H9 (cell line): ENCODE measurements around the gene SLC9A7. TPM values are rescaled to one million over a fixed set of nuclear protein-coding genes. Genes with fewer than 3 reads are reported as not detected.

ENCODE experiments used
- DNase-seq: peaks from one replicate; pipeline ENCODE4 v3.0.0-alpha.2; 2017
- H2AFZ ChIP-seq: one replicate; pipeline ENCODE4 v1.6.1; 2013; ENCODE audit warnings: mild to moderate bottlenecking, low read length, control low read depth, moderate library complexity
- H2AK5ac ChIP-seq: 2 replicates; pipeline ENCODE4 v1.6.1; 2013; ENCODE audit warnings: low read length, control low read depth, mixed read lengths; ENCODE audit not compliant: insufficient read length
- H2BK120ac ChIP-seq: one replicate; pipeline ENCODE4 v1.6.1; 2013; ENCODE audit warnings: low read depth, mild to moderate bottlenecking, low read length, control low read depth, inconsistent platforms; ENCODE audit not compliant: poor library complexity, severe bottlenecking
- H2BK12ac ChIP-seq: 2 replicates; pipeline ENCODE4 v1.6.1; 2013; ENCODE audit warnings: low read length, control low read depth, mixed read lengths, low read depth; ENCODE audit not compliant: insufficient read length
- H2BK15ac ChIP-seq: 2 replicates; pipeline ENCODE4 v1.6.1; 2013; ENCODE audit warnings: low read depth, low read length, control low read depth
- H2BK20ac ChIP-seq: one replicate; pipeline ENCODE4 v1.6.1; 2013; ENCODE audit warnings: low read depth, mild to moderate bottlenecking, low read length, control low read depth, inconsistent platforms; ENCODE audit not compliant: poor library complexity, severe bottlenecking
- H2BK5ac ChIP-seq: 2 replicates; pipeline ENCODE4 v1.6.1; 2013; ENCODE audit warnings: low read length, control low read depth, mixed read lengths; ENCODE audit not compliant: insufficient read length
- H3K14ac ChIP-seq: 2 replicates; pipeline ENCODE4 v1.6.1; 2013; ENCODE audit warnings: low read length, control low read depth; ENCODE audit not compliant: insufficient read depth
- H3K18ac ChIP-seq: 2 replicates; pipeline ENCODE4 v1.6.1; 2013; ENCODE audit warnings: low read depth, mild to moderate bottlenecking, mixed read lengths, low read length, control low read depth; ENCODE audit not compliant: insufficient read length
- H3K23ac ChIP-seq: 2 replicates; pipeline ENCODE4 v1.6.1; 2013; ENCODE audit warnings: low read length, control low read depth, mixed read lengths, low read depth; ENCODE audit not compliant: insufficient read length
- H3K23me2 ChIP-seq: 2 replicates; pipeline ENCODE4 v1.6.1; 2013; ENCODE audit warnings: low read depth, mild to moderate bottlenecking, mixed read lengths, low read length, control low read depth; ENCODE audit not compliant: insufficient read length, poor library complexity, severe bottlenecking
- H3K27ac ChIP-seq: 2 replicates; pipeline ENCODE4 v1.5.1; 2013; ENCODE audit warnings: low read length, control low read depth, mixed read lengths, low read depth; ENCODE audit not compliant: insufficient read length
- H3K27me3 ChIP-seq: 2 replicates; pipeline ENCODE4 v1.6.1; 2013; ENCODE audit warnings: low read length, control low read depth, inconsistent platforms; ENCODE audit not compliant: insufficient read depth
- H3K4ac ChIP-seq: 2 replicates; pipeline ENCODE4 v1.6.1; 2013; ENCODE audit warnings: low read depth, mild to moderate bottlenecking, control low read depth, inconsistent platforms, low read length, moderate library complexity
- H3K4me1 ChIP-seq: 2 replicates; pipeline ENCODE4 v1.6.1; 2013; ENCODE audit warnings: low read length, control low read depth, inconsistent platforms; ENCODE audit not compliant: insufficient read depth
- H3K4me2 ChIP-seq: 2 replicates; pipeline ENCODE4 v1.6.1; 2013; ENCODE audit warnings: low read length, control low read depth, mixed read lengths; ENCODE audit not compliant: insufficient read length, insufficient read depth
- H3K56ac ChIP-seq: 2 replicates; pipeline ENCODE4 v1.6.1; 2013; ENCODE audit warnings: low read depth, mild to moderate bottlenecking, mixed read lengths, low read length, control low read depth; ENCODE audit not compliant: insufficient read length
- H3K79me1 ChIP-seq: 2 replicates; pipeline ENCODE4 v1.6.1; 2013; ENCODE audit warnings: low read depth, mild to moderate bottlenecking, moderate library complexity, low read length, control low read depth, inconsistent platforms; ENCODE audit not compliant: insufficient read depth, poor library complexity, severe bottlenecking
- H3K79me2 ChIP-seq: 2 replicates; pipeline ENCODE4 v1.6.1; 2013; ENCODE audit warnings: low read length, control low read depth, inconsistent platforms; ENCODE audit not compliant: insufficient read depth
- H3K9ac ChIP-seq: 2 replicates; pipeline ENCODE4 v1.6.1; 2013; ENCODE audit warnings: low read length, control low read depth, mixed read lengths; ENCODE audit not compliant: insufficient read length; ENCODE audit errors: extremely low read depth
- H3K9me3 ChIP-seq: one replicate; pipeline ENCODE4 v1.6.1; 2013; ENCODE audit warnings: low read depth, low read length, inconsistent platforms; ENCODE audit not compliant: control insufficient read depth
- H3T11ph ChIP-seq: one replicate; pipeline ENCODE4 v1.6.1; 2013; ENCODE audit warnings: mild to moderate bottlenecking, low read length, control low read depth, inconsistent platforms
- H4K20me1 ChIP-seq: one replicate; pipeline ENCODE4 v1.6.1; 2013; ENCODE audit not compliant: control insufficient read depth, insufficient read length, insufficient read depth
- H4K5ac ChIP-seq: 2 replicates; pipeline ENCODE4 v1.6.1; 2013; ENCODE audit warnings: low read depth, mild to moderate bottlenecking, mixed read lengths, low read length, control low read depth; ENCODE audit not compliant: insufficient read length
- H4K8ac ChIP-seq: replicated peaks from 2 replicates; pipeline ENCODE4 v1.6.1; 2013; ENCODE audit warnings: low read length, control low read depth, mixed read lengths, low read depth; ENCODE audit not compliant: insufficient read length
- H4K91ac ChIP-seq: 2 replicates; pipeline ENCODE4 v1.6.1; 2013; ENCODE audit warnings: low read depth, mild to moderate bottlenecking, moderate library complexity, mixed read lengths, low read length, control low read depth; ENCODE audit not compliant: insufficient read length
- H3K27ac Mint-ChIP-seq, 3 experiments: 2 replicates in 2 of 3; 3 replicates in 1 of 3; pipeline ENCODE4 v1.8.0; 2020 to 2021; ENCODE audit warnings: mixed read lengths in 3 of 3, mild to moderate bottlenecking in 1 of 3, moderate library complexity in 1 of 3
- H3K27me3 Mint-ChIP-seq: 2 replicates; pipeline ENCODE4 v1.8.0; 2021; ENCODE audit warnings: low read depth, mild to moderate bottlenecking, moderate library complexity, mixed read lengths
- H3K36me3 Mint-ChIP-seq, 3 experiments: 2 replicates in 2 of 3; 3 replicates in 1 of 3; pipeline ENCODE4 v1.8.0; 2020 to 2021; ENCODE audit warnings: low read depth in 3 of 3, mixed read lengths in 3 of 3; ENCODE audit not compliant: insufficient read depth in 1 of 3
- H3K4me1 Mint-ChIP-seq, 2 experiments: 2 replicates each; pipeline ENCODE4 v1.8.0; 2020; ENCODE audit warnings: mixed read lengths in 2 of 2
- H3K4me3 Mint-ChIP-seq, 2 experiments: 2 replicates in 1 of 2; 3 replicates in 1 of 2; pipeline ENCODE4 v1.8.0; 2020 to 2021; ENCODE audit warnings: mild to moderate bottlenecking in 2 of 2, mixed read lengths in 2 of 2, moderate library complexity in 1 of 2
- H3K9me3 Mint-ChIP-seq, 2 experiments: 2 replicates in 1 of 2; 3 replicates in 1 of 2; pipeline ENCODE4 v1.8.0; 2020; ENCODE audit warnings: mild to moderate bottlenecking in 2 of 2, mixed read lengths in 2 of 2, moderate library complexity in 1 of 2
- CTCF ChIP-seq: fragments of 200-600 bp; sonication (generic); conservative IDR thresholded peaks from 3 replicates; pipeline ENCODE4 v1.8.0; 2021; ENCODE audit warnings: antibody characterized with exemption, mild to moderate bottlenecking
- WGBS: extraction: QIAGEN DNeasy Blood & Tissue Kit; methylation state at CpG from one replicate; pipeline ENCODE4 v1.1.7; 2013; ENCODE audit warnings: missing lambda C conversion rate, low lambda C conversion rate, mixed read lengths; ENCODE audit not compliant: insufficient read length; ENCODE audit errors: extremely low coverage; 5-methylcytosine and 5-hydroxymethylcytosine counted together
- total RNA-seq: library from RNA; stranded (reverse); gene quantifications from 2 replicates; pipeline ENCODE4 v1.2.1, GENCODE V29; 2021

The SLC9A7 gene
- total RNA-seq, 1 experiment from 2014 or later = 5.9 TPM

- H2BK5ac ChIP-seq = no peak overlapping the region
- WGBS = no CpG with 5 or more reads among the region's 3 CpGs
- no peak overlapping the region for H3K23ac ChIP-seq
Observed at GRCh38 chrX:46681849-46682248, 77.1 kb downstream of the SLC9A7 start.

More at GRCh38 chrX:46681849-46682248, 77.1 kb downstream of the SLC9A7 start:
- H3K79me1 ChIP-seq = no peaks in the 10 kb centered on the region
- no peak for TF ChIP-seq CTCF
- no peak overlapping the region for H2AFZ ChIP-seq
- H3K56ac ChIP-seq = no peak overlapping the region
- peaks cover 8 to 15% (median 12%) of the 10 kb centered on the region in 3 experiments; a peak in 6 of 7 replicates for H3K36me3 Mint-ChIP-seq
- no peak overlapping the region for H2BK20ac ChIP-seq
- H2BK15ac ChIP-seq = no peak overlapping the region
- H3K4me1 ChIP-seq = no peaks in the 10 kb centered on the region
- peaks cover 31% of the 10 kb centered on the region for H3K9me3 ChIP-seq
- H3K27ac ChIP-seq = no peak overlapping the region
- H3K18ac ChIP-seq = no peak overlapping the region
- no peak overlapping the region for H4K91ac ChIP-seq
- H3K9me3 Mint-ChIP-seq = peaks cover 57 to 63% of the 10 kb centered on the region in 2 experiments
- H3K23me2 ChIP-seq = no peaks in the 10 kb centered on the region
- no peak for DNase-seq
- no peak overlapping the region for H3K4me3 Mint-ChIP-seq
- no peak overlapping the region for H3K4me2 ChIP-seq
- H3K79me2 ChIP-seq = no peaks in the 10 kb centered on the region
- H4K20me1 ChIP-seq = no peaks in the 10 kb centered on the region
- H2BK12ac ChIP-seq = no peak overlapping the region
- H4K5ac ChIP-seq = no peak overlapping the region
- H2AK5ac ChIP-seq = no peak overlapping the region
- no peaks in the 10 kb centered on the region for H3K27me3 ChIP-seq
- no peak overlapping the region for H3K27ac Mint-ChIP-seq
- no peak overlapping the region for H3T11ph ChIP-seq
- no peaks in the 10 kb centered on the region for H3K4me1 Mint-ChIP-seq
- no peak overlapping the region for H3K9ac ChIP-seq
- no peaks in the 10 kb centered on the region for H3K27me3 Mint-ChIP-seq
- H3K4ac ChIP-seq = no peak overlapping the region
- no peak overlapping the region for H2BK120ac ChIP-seq
- H3K14ac ChIP-seq = no peak overlapping the region
- H4K8ac ChIP-seq = no peak overlapping the region
